Transverse colon (tissue), 4 donors: ENCODE data around the gene MRPS31. TPM values are rescaled to one million over a fixed set of nuclear protein-coding genes. Genes with fewer than 3 reads are reported as not detected.

Experiments used
- DNase-seq: peaks from one replicate; pipeline ENCODE4 v3.0.0-alpha.2; 2019
- H3K27ac ChIP-seq, 4 donors: fragments of 200-600 bp; sonication (generic); 2 replicates each; pipeline ENCODE4 v1.5.1; 2016 to 2018; ENCODE audit warnings: inconsistent platforms in 4 of 4
- H3K27me3 ChIP-seq: fragments of 200-600 bp; sonication (generic); 2 replicates; pipeline ENCODE4 v1.5.1; 2017; ENCODE audit warnings: inconsistent platforms
- H3K36me3 ChIP-seq, 4 donors: fragments of 200-600 bp; sonication (generic); 2 replicates each; pipeline ENCODE4 v1.5.1; 2017 to 2019; ENCODE audit warnings: inconsistent platforms in 4 of 4
- H3K4me1 ChIP-seq, 4 donors: fragments of 200-600 bp; sonication (generic); 2 replicates each; pipeline ENCODE4 v1.5.1; 2017 to 2020; ENCODE audit warnings: inconsistent platforms in 4 of 4
- H3K4me3 ChIP-seq, 4 donors: fragments of 200-600 bp; sonication (generic); 1 replicate in 1 of 4; 2 replicates in 3 of 4; pipeline versions ENCODE4 v1.5.1 to v1.6.1; 2017 to 2019; ENCODE audit warnings: inconsistent platforms in 4 of 4
- H3K9me3 ChIP-seq, 2 donors: fragments of 200-600 bp; sonication (generic); 2 replicates each; pipeline ENCODE4 v1.5.1; 2017 to 2019; ENCODE audit warnings: inconsistent platforms in 2 of 2
- CTCF ChIP-seq, 5 experiments: fragments of 200-600 bp in 3 of 5; fragments of 450-650 bp in 2 of 5; sonication (generic) in 3 of 5; IDR thresholded peaks; 1 replicate in 2 of 5; 2 replicates in 3 of 5; pipeline ENCODE4 v1.5.1; 2016 to 2017; ENCODE audit warnings: antibody characterized with exemption in 5 of 5, inconsistent platforms in 3 of 5, mild to moderate bottlenecking in 2 of 5, moderate library complexity in 1 of 5
- EP300 ChIP-seq: sonication (generic); formaldehyde crosslinking; IDR thresholded peaks from one replicate; pipeline ENCODE4 v1.6.1; 2017; ENCODE audit warnings: antibody characterized with exemption, low read depth
- POLR2A ChIP-seq: fragments of 450-650 bp; IDR thresholded peaks from one replicate; pipeline ENCODE4 v1.6.1; 2016; ENCODE audit warnings: antibody characterized with exemption, mild to moderate bottlenecking, moderate library complexity
- POLR2AphosphoS5 ChIP-seq, 3 donors: sonication (generic); formaldehyde crosslinking; IDR thresholded peaks; one replicate each; pipeline ENCODE4 v1.6.1; 2016; ENCODE audit warnings: antibody characterized with exemption in 3 of 3
- WGBS, 2 donors: methylation state at CpG; one replicate each; pipeline ENCODE4 v1.1.5; 2018; ENCODE audit warnings: low coverage in 1 of 2; 5-methylcytosine and 5-hydroxymethylcytosine counted together
- in situ Hi-C, 4 donors: fragments of 200-750 bp; cut with MboI; loops; one replicate each; pipeline versions ENCODE4 v1.15.0 to v1.15.1; 2017; ENCODE audit warnings: low sequenced_read_pairs in 3 of 4, low pct_ligation_motif_present in 1 of 4, low pct_unique_long_range_greater_than_20kb in 1 of 4
- intact Hi-C: fragments of 100-400 bp; cut with DNase I; formaldehyde crosslinking; loops from one replicate; pipeline ENCODE4 v1.15.1; 2023; ENCODE audit warnings: low total_unique reads
- total RNA-seq, 4 donors: library from RNA; depleted of rRNA; stranded (reverse); fragments of >200 nt; gene quantifications; one replicate each; pipeline ENCODE4 v1.1.0, GENCODE V29; 2016

The MRPS31 gene
- total RNA-seq, 4 donors from 2014 or later = 16.1 to 50.2 (median 25.0) TPM

- intact Hi-C loops = no loop called here
- Histone ChIP-seq H3K27me3 (no peaks in the 10 kb centered on the region), H3K4me1 (peaks cover 0 to 17% (median 5%) of the 10 kb centered on the region in 4 donors), H3K27ac (no peak overlapping the region), H3K36me3 (peaks cover 0 to 5% (median 0%) of the 10 kb centered on the region in 4 donors), H3K4me3 (no peak overlapping the region), H3K9me3 (no peaks in the 10 kb centered on the region)
- no peak for DNase-seq
- TF ChIP-seq CTCF (IDR thresholded peaks at IDR 0.05) (no peak), POLR2AphosphoS5 (IDR thresholded peaks at IDR 0.05) (no peak), EP300 (no peak), POLR2A (no peak)
- WGBS, 2 donors = 85 to 94% methylated on average over 4 of the region's 4 CpGs
- in situ Hi-C loops = loop anchor here in 3 of 4 donors (10.0 to 25.0 kb wide), 4 partner anchors 115 to 438 kb away; partner anchors contain the start of gene WBP4 (in 1 of the 3)
Measured at GRCh38 chr13:40799508-40799907, 28.5 kb upstream of the MRPS31 start.

- in situ Hi-C loops (loop anchor here in 3 of 4 donors (10.0 to 25.0 kb wide), 4 partner anchors 116 to 439 kb away; partner anchors contain the start of gene WBP4 (in 1 of the 3)), intact Hi-C loops (no loop called here)
- 88 to 90% methylated on average over 8 to 9 of the region's 9 CpGs for WGBS, 2 donors
- Histone ChIP-seq H3K36me3 (peaks cover 0 to 5% (median 0%) of the 10 kb centered on the region in 4 donors), H3K4me1 (peaks cover 0 to 17% (median 5%) of the 10 kb centered on the region in 4 donors), H3K27me3 (no peaks in the 10 kb centered on the region), H3K9me3 (no peaks in the 10 kb centered on the region), H3K27ac (no peak overlapping the region), H3K4me3 (no peak overlapping the region)
- TF ChIP-seq CTCF (IDR thresholded peaks at IDR 0.05) = no peak
- no peak for TF ChIP-seq POLR2A
- TF ChIP-seq POLR2AphosphoS5 (IDR thresholded peaks at IDR 0.05) = no peak
- no peak for TF ChIP-seq EP300
- DNase-seq = no peak
Measured at GRCh38 chr13:40798380-40798779, 27.4 kb upstream of the MRPS31 start.

- in situ Hi-C loops = loop anchor here in 3 of 4 donors (10.0 to 25.0 kb wide), 4 partner anchors 118 to 441 kb away; partner anchors contain the start of gene WBP4 (in 1 of the 3)
- 91 to 93% methylated on average over 6 of the region's 6 CpGs for WGBS, 2 donors
- peaks cover 0 to 5% (median 0%) of the 10 kb centered on the region in 4 donors for H3K36me3 ChIP-seq
- no peaks in the 10 kb centered on the region for H3K9me3 ChIP-seq
- intact Hi-C loops = no loop called here
- no peak overlapping the region for H3K4me3 ChIP-seq
- H3K4me1 ChIP-seq = peaks cover 0 to under 1% (median under 1%) of the 10 kb centered on the region in 4 donors
- TF ChIP-seq CTCF (IDR thresholded peaks at IDR 0.05) (no peak), EP300 (no peak), POLR2A (no peak), POLR2AphosphoS5 (IDR thresholded peaks at IDR 0.05) (no peak)
- H3K27ac ChIP-seq = no peak overlapping the region
- H3K27me3 ChIP-seq = no peaks in the 10 kb centered on the region
- no peak for DNase-seq
Measured at GRCh38 chr13:40796649-40797048, 25.7 kb upstream of the MRPS31 start.

- H3K4me1 ChIP-seq = peaks cover 5 to 10% (median 6%) of the 10 kb centered on the region in 4 donors
- in situ Hi-C loops = loop anchor here in 3 of 4 donors (10.0 to 25.0 kb wide), 4 partner anchors 120 to 443 kb away; partner anchors contain the start of gene WBP4 (in 1 of the 3)
- 92% methylated on average over 11 of the region's 13 CpGs; no CpG with 5 or more reads in 1 of the 2 donors for WGBS, 2 donors
Measured at GRCh38 chr13:40794414-40795368, 23.7 kb upstream of the MRPS31 start.

More at GRCh38 chr13:40794414-40795368, 23.7 kb upstream of the MRPS31 start:
- Histone ChIP-seq H3K36me3 (peaks cover 0 to 3% (median 0%) of the 10 kb centered on the region in 4 donors), H3K4me3 (no peak overlapping the region), H3K9me3 (no peaks in the 10 kb centered on the region), H3K27me3 (no peaks in the 10 kb centered on the region), H3K27ac (no peak overlapping the region)
- TF ChIP-seq CTCF (IDR thresholded peaks at IDR 0.05) (no peak), POLR2AphosphoS5 (IDR thresholded peaks at IDR 0.05) (no peak), EP300 (no peak), POLR2A (no peak)
- intact Hi-C loops = no loop called here
- no peak for DNase-seq
